Effector CD4-positive, alpha-beta T cell (primary cell): Measurements from ENCODE around the gene ZNF324B.
A peak's percentile ranks its signal among the peaks of the same experiment; 100 is the strongest.
"Not testable (repeated sequence)": the region's sequence is repeated elsewhere in the genome, so short reads cannot be mapped to it uniquely, and the experiment has no call there.

Experiments used
- DNase-seq: peaks from one replicate; pipeline ENCODE4 v3.0.0-alpha.2; 2020

Gene ZNF324B

DNA sequence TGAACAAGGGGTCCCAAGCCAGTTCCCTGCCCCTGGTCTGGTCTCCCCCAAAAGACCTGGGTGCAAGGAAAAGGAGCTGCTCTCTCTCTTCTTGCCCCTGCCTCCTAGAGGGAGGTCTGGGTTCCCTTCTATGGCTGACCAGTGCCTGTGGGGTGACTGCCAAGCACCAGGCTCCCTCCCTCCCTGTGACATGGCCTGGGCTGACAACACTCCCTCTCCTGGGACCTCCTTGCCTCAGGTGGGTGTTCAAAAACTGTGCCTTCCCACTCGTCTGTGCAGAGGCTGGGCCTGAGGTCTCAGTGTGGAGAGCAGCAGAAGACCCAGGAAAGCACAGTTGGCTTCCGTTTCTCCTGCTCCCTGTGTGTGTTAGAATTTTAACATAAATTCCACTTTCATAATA lies 29.4 kb downstream of the ZNF324B start:
- DNase-seq = no peak

DNA sequence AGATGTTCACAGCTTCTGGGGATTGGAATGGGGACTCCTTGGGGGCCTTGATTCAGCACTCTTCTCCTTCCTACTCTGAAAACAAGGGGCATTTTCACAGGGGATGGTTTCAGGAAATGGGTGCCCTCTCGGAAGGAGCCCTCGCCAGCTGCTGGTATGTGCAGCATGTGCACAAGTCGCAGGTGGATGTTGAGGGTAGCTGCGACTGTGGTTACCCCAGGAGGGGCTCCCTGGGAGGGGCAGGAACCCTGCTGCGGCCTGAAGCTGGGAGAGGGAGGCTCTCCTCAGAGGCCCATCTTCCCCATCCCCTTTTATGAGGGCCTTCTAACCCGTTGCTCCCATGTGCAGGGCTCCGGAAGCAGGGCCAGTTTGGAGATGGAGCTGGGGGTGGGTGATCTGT lies 30.9 kb downstream of the ZNF324B start:
- no peak for DNase-seq

DNA sequence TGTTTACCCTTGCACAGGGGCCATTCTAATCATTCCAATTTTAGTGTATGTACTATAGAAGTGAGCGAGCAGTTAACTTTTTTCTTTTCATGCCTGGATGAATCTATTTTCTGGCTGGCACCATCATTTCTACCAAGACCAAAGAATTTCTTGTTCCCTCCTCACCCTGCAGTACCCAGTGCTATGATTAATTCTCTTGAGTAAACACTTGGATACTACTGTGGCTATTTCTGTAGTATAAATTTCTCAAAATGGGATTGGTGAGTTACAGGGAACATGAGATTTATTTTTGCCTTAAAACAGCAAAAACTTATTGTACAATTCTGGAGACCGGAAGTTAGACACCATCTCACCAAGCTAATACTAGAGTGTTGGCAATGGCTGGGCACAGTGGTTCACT lies 32.4 kb downstream of the ZNF324B start:
- DNase-seq = no peak

DNA sequence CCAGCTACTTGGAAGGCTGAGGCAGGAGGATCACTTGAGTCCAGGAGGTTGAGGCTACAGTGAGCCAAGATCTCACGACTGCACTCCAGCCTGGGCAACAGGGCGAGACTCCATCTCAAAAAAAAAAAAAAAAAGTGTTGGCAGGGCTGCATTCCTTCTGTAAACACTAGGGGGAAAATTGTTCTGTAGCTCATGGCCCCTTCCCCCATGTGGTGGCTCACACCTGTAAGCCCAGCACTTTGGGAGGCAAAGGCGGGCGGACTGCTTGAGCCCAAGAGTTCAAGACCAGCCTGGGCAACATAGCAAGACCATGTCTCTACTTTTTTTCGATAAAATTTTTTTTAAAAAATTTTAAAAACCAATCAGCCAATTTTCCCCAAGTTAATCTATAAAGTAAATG lies 32.9 kb downstream of the ZNF324B start:
- DNase-seq = not testable (repeated sequence)

DNA sequence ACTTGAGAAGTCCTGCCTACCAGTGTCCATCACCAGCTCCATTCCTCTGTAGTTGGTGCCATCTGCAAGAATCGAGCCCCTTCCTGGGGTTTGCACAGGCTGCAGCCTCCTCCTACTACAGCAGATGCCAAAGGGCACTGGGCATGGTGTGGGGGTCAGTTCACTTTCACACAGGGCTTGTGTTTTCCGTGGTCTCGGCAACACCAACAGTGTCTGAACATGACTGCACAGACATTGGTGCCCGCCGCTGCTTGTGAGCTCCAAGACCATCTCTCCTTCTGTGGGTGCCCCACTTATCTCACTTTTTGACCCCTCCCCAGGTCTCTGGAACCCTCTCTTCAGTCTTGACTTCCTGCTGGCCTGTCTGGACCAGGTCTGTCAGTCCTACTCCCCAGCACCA lies 40.0 kb downstream of the ZNF324B start:
- no peak for DNase-seq

DNA sequence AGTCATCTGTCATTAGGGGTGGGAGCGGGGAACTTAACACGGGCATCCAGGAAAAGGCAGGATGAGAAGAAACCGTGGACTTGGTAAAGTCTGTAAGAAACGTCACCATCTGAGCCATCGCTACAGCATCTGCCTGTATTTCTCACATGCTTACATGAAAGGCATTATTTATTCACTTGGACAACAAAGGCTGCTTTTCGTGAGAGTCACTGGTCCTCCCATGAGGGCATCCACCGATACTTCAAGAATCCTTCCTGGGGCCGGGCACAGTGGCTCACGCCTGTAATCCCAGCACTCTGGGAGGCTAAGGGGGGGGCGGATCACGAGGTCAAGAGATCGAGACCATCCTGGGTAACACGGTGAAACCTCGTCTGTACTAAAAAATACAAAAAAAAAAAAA lies 40.8 kb downstream of the ZNF324B start:
- no peak for DNase-seq

DNA sequence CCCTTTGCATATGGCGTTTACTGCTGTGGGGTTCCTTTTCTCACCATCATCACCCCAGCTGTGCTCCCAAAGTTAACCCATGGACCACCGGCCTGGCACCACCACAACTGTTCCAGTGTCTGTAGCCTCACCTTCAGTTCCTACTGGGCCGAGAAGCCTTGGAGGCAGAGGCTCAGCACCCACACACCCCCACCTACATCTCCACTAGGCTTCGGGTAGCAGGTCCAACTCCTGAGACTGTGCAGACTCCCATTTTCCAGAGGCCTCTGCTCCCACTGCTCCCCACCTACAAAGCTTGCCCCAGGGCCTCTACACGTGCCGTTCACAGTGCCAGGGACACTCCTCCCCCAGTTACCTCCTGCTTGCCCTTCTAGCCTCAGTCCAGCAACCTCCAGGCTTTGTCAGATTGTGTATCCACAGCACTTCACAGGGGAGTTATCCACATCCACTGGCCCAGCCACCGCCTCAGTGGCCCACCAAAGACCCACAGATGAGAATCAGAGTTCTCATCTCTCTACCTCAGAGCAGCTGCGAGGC lies 46.3 kb downstream of the ZNF324B start:
- DNase-seq = no peak

- no peak for DNase-seq
Measured at GRCh38 chr19:58498316-58499020, 47.0 kb downstream of the ZNF324B start.

DNA sequence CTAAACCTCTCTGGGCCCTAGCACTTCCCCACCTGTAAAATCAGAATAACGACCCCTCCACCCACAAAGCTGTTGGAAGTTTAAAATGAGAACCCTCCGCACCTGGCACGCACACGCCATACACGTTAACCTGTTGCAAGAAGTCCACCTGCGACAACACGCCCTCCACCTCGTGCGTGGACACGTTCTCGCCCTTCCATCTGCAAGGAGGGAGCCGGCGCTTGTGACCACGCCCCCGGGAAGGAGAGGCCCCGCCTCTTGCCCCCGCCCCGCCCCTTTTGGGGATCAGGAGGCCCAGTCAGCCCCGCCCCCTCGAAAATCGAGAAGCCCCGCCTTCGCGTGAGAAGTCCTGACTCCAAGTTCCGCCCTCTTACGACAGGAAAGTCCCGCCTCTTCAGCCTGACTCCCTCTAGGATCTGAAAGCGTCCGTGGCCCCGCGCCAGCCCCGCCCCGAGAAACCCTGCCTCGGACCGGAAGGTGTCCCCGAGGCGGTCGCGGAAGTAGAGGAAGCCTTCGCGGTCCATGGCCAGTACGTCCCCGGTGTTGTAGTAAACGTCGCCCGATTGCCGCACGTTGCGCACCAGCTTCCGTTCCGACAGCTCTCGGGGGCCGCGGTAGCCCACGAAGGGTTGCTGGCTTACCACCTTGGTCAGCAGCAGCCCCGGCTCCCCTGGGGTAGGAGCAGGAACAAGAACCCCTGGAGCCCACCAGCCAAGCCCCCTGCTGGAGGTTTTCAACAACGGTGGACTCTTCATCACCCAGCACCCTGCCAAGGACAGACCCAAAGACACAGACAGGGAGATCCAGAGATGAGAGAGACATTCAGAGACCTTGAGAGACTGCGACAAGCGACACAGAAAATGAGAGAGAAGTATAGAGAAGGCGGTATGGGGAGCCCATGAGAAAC lies 47.9 kb downstream of the ZNF324B start:
- peak; percentile 83 for DNase-seq

- no peak for DNase-seq
Measured at GRCh38 chr19:58500242-58500641, 48.8 kb downstream of the ZNF324B start.
